ENCODE results near the gene ENOPH1. TPM values are rescaled to one million over a fixed set of nuclear protein-coding genes. Genes with fewer than 3 reads are reported as not detected.
A peak's percentile ranks its signal among the peaks of the same experiment; 100 is the strongest.

ENOPH1 gene
- total and polyA plus RNA-seq, 9 of the 15 experiments (the other 6 are each of a cell fraction or from before 2014, with no cell fraction given): 29.8 to 71.4 (median 48.9) TPM

GRCh38 chr4:82428969-82429727, 1.2 kb upstream of the ENOPH1 start (continued):
- TF ChIP-seq, protein P1, sequence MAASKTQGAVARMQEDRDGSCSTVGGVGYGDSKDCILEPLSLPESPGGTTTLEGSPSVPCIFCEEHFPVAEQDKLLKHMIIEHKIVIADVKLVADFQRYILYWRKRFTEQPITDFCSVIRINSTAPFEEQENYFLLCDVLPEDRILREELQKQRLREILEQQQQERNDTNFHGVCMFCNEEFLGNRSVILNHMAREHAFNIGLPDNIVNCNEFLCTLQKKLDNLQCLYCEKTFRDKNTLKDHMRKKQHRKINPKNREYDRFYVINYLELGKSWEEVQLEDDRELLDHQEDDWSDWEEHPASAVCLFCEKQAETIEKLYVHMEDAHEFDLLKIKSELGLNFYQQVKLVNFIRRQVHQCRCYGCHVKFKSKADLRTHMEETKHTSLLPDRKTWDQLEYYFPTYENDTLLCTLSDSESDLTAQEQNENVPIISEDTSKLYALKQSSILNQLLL (CRISPR knock-in tag; IDR thresholded peaks at IDR 0.05; ENCODE audit: borderline replicate concordance): no peak
- TF ChIP-seq KHSRP (IDR thresholded peaks at IDR 0.05) (no peak), ZNF282 (CRISPR knock-in tag; IDR thresholded peaks at IDR 0.05) (no peak; the same call in 1 of the 2 replicates), ZNF75A (CRISPR knock-in tag; IDR thresholded peaks at IDR 0.05) (no peak), NR2F6 (CRISPR knock-in tag; IDR thresholded peaks at IDR 0.05) (no peak), CCNT2 (IDR thresholded peaks at IDR 0.05; ENCODE audit: borderline replicate concordance, extremely low read depth, insufficient read length, low read depth, low read length) (peak; percentile 80), KDM2B (CRISPR knock-in tag; IDR thresholded peaks at IDR 0.05) (0 out of 2 replicates have a peak, but pooled peaks have one; percentile 54), E2F5 (CRISPR knock-in tag; IDR thresholded peaks at IDR 0.05) (no peak), CREB5 (CRISPR knock-in tag; IDR thresholded peaks at IDR 0.05) (no peak), ADNP (tag; IDR thresholded peaks at IDR 0.05) (no peak), ZNF830 (CRISPR knock-in tag; IDR thresholded peaks at IDR 0.05) (no peak), HINFP (tag; conservative IDR thresholded peaks at IDR 0.05; ENCODE audit: low read depth) (no peak), ZNF431 (CRISPR knock-in tag; IDR thresholded peaks at IDR 0.05) (no peak), CHD2 (IDR thresholded peaks at IDR 0.05; ENCODE audit: low read depth, low read length) (peak; percentile 32), ZBTB8A (IDR thresholded peaks at IDR 0.05; ENCODE audit: partially characterized antibody) (no peak), MXI1 (IDR thresholded peaks at IDR 0.05; ENCODE audit: low read depth, low read length) (peak; percentile 27; the same call in 1 of the 2 replicates), ZKSCAN1 (IDR thresholded peaks at IDR 0.05; ENCODE audit: low read depth, low read length) (peak; percentile 47; the same call in 1 of the 2 replicates), SIN3B (IDR thresholded peaks at IDR 0.05; ENCODE audit: low read depth) (peak; percentile 43; the same call in 1 of the 2 replicates)
- TF ChIP-seq, protein P2, sequence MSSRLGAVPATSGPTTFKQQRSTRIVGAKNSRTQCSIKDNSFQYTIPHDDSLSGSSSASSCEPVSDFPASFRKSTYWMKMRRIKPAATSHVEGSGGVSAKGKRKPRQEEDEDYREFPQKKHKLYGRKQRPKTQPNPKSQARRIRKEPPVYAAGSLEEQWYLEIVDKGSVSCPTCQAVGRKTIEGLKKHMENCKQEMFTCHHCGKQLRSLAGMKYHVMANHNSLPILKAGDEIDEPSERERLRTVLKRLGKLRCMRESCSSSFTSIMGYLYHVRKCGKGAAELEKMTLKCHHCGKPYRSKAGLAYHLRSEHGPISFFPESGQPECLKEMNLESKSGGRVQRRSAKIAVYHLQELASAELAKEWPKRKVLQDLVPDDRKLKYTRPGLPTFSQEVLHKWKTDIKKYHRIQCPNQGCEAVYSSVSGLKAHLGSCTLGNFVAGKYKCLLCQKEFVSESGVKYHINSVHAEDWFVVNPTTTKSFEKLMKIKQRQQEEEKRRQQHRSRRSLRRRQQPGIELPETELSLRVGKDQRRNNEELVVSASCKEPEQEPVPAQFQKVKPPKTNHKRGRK (tag; IDR thresholded peaks at IDR 0.05): no peak
- TF ChIP-seq, protein P3, sequence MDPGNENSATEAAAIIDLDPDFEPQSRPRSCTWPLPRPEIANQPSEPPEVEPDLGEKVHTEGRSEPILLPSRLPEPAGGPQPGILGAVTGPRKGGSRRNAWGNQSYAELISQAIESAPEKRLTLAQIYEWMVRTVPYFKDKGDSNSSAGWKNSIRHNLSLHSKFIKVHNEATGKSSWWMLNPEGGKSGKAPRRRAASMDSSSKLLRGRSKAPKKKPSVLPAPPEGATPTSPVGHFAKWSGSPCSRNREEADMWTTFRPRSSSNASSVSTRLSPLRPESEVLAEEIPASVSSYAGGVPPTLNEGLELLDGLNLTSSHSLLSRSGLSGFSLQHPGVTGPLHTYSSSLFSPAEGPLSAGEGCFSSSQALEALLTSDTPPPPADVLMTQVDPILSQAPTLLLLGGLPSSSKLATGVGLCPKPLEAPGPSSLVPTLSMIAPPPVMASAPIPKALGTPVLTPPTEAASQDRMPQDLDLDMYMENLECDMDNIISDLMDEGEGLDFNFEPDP (CRISPR knock-in tag; IDR thresholded peaks at IDR 0.05): no peak
